Activated naive CD4-positive, alpha-beta T cell treated with Interleukin-2 at 50 U/mL for 16 hours (primary cell): ENCODE data around the gene IDH3G.

ENCODE experiments used
- DNase-seq: peaks from one replicate; pipeline ENCODE4 v3.0.0-alpha.2; 2020

The IDH3G gene

DNA sequence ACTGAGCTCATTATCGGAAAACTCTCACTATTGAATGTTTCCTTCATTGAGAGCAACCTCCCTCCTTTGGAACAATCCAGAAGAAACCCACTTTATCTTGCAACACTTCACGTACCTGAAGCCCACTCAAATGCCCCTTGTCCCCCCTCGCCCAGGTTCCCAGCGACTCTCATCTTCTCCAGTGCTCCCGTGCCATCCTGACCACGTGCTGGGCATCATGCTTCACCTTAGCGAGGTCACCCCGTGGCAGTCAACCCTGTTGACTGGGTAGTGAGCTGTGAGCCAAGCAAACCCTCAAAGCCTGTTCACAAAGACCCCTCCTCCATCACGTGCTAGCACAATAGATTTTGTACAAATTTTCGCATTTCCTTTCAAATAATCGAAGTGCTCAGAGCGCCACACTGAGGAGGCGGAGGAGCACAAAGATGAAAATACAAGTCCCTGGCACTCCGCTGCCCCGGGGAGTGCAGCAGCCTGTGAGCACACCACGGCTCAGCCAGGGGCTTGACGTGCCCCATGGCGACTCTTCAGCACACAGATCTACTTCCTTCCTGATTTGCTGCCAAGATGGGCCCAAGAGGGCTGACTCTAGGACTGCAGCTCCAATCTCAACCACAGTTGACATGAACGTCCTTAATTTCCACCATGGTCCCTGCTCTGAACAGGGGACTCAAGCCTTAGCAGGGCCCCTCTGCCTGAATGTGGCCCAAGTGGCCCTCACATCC is 20.6 kb upstream of the IDH3G start:
- DNase-seq, result no peak

DNA sequence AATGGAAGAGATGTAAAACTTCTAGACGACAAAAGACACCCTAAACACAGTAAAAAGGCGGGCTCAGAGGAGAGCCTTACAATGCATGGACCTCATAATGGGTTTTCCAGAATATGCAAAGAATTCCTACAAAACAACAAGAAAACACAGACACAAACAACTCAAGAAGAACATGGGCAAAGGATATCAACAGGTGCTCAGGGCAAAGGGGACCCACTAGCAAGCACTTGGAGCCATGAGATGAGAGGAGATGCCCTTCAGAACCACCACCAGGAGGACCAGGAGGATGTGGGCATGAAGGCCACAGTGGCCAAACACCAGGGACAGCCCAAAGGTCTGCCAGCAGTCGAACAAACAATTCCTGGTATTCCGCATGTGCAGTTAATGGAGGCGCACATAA is 19.0 kb upstream of the IDH3G start:
- DNase-seq, result no peak

DNA sequence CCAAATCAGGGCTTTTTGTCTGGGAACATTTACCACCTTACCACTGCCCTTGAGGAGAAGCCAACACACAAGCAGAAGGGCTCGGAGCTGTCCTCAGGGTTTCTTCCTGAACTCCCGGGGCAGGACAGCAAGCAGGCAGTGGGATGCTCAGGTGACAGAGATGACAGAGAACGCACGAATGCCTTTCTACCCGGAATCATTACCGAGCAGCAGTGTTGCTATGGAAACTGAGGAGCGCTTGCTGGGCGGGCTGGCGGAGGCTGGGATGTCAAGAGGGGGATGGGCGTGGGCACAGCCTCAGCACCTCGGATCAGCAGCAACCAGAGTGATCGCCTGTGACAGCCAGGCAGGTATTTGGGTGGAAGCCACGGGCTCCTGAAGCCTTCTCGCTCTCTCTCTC is 18.0 kb upstream of the IDH3G start:
- no peak for DNase-seq

DNA sequence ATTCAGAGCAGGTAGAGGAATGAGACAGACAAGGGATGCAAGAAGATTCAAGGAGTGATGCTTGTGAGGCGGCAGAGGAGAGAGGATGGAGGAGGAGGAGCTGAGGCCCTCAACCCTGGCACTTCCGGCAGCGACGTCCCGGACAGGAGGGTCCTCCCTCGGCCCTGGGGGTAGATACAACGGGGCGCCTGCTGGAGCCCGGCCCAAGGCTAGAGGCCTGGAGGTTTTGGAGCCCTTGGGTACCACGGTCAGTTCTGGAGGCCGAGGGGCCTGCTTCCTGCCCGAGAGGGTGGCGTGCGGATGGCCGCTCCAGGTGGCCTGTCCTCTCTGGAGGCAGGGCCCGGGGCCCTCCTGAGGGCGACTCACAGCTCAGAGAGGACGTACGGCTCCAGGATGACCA is 13.8 kb upstream of the IDH3G start:
- no peak for DNase-seq

DNA sequence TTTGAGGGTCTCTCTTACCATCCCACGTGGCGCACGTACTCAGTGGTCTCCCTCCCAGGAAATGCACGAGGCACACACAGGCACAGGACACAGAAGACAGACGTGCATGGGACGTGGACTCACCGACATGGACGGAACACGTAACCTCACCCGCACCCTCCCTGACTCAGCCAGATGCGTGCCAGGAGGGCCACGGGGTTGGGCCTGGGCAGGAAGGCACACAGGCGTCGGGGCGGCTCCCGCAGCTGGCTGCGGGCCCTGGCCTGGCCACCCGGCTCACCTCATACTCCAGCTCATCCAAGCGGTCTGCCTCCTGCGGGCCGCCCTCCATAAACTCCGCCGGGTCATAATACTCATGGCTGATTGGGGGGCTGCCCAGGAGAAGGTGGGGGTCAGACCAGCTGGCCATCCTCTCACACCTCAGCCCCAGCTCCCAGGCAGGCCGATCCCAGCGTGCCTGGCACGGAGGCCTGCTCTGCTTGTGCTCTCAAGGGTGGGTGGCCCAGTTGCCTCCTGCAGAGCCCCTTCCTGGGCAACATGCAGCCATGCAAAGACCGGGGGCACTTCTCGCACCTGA is 12.9 kb upstream of the IDH3G start:
- DNase-seq, result no peak

DNA sequence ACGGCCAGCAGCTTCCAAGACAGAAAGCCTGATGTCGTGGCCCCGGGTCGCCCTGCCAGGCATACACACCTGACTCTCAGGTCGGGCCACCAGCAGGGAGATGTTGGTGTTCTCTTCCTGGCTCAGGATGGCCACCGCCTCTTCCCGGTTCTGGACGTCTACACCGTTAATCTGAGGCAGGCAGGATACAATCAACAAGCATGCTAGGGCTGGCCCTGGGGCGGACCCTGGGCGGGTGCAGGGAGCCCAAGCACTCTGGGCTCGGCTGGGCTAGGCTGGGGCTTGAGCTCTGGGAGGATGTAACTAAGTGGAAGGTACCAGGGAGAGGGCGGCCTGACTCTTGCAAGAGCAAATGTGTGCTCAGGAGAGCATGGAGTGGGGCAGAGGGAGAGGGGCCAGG is 11.3 kb upstream of the IDH3G start:
- DNase-seq, result no peak

DNA sequence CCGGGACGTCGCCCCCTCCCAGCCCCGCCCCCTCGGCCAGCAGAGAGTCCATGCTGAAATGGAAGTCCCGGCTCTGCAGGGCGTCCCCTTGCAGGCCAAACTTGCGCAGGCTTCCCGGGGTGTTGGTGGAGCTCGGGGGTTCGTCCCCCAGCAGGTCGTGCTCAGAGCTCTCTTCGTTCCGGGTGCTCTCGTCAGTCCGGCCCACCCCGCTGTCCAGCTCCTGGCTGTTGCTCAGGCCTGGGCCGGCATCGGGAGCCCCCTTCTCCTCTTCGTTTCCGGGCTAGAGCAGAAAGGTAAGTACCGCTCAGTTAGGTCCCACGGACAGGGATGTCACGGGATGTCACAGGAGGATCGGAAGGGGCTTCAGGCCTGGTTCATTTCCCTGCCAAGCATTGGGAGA is 10.4 kb upstream of the IDH3G start:
- no peak for DNase-seq

DNA sequence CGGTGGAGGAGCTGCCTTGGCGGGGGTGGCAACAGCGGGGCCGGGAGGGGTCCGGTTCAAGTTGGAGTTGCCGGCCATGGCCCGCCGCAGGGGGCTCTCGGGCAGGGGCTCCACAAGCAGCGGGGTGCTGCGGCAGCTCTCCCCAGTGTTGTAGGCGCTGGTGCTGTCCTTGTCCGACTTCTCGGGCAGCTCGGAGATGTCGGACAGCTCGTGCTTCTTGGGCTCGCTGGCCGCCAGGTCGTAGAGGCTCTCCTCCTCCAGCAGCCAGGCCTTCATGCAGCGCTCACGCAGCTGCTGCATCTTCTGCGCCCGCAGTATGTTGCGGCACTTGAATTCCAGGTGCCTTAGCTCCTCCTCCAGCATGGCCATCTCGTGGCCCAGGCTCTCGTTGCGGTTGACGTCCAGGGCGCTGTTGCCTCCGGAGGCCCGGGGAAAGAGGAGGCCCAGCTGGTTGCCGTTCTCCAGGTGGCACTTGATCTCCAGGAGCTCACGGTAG is 10.0 kb upstream of the IDH3G start:
- DNase-seq, result no peak

DNA sequence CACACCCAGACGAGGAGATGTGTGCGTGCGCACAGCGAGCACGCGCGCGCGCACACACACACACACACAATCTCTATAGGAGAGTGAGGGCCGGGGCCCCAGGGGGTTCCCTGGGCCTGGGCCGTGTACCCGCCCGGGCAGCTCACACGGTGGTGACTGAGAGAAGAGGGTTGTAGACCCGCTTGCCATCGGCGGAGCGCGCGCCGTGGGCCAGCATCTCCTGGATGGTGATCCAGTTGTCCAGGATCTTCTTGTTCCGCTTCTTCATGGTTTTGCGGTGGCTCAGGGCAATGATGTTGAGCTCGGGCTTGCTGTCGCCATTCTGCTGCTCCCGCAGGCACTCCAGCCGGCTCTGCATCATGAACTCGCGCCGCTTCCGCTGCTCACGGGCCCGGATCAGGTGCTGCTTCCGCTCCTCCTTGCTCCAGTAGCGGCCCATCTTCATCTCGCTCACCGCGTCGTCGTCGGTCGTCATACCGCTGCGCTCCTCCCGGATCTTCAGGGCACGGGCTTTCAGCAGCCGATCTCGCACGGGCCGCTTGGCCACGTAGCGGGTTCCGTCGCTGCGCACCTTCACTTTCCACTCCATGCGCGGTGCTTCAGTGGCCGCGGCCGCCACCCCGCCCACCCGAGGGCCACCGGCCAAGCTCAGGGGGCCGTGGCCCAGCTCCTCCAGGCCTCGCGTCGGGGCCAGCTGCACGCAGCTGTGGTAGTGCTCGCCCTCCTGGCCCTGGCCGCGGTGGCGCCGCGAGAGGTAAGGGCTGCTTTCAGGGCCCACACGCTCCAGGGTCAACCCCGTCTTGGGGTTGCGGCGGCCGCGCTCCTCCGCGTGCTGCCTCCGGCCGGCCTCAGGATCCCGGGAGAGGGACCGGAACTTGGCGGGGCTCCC is 9.3 kb upstream of the IDH3G start:
- DNase-seq, result no peak

DNA sequence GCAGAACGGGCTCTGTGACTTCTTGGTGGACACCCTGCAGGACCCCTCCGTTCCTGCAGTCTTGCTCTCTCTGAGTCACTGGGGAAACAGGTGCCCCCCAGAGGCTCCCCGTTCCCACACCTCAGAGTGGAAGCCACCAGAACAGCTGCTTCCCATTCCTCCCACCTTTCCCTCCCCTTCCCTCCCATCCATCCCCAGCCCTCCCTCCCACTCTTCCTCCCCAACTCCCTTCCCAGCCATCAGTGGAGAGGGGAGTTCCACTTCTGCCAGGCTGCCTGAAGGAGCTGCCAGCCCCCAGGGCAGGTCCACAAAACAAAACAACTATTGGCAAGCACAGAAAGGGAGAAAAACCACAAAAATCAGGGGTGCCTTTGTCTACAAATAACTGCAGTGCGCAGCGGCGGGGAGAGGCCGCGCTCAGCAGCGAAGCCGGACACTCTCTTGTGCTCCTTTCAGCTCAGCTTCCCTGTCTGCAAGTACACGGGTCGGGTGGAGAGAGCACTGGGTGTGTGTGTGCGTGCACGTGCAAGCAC is 8.4 kb upstream of the IDH3G start:
- no peak for DNase-seq

DNA sequence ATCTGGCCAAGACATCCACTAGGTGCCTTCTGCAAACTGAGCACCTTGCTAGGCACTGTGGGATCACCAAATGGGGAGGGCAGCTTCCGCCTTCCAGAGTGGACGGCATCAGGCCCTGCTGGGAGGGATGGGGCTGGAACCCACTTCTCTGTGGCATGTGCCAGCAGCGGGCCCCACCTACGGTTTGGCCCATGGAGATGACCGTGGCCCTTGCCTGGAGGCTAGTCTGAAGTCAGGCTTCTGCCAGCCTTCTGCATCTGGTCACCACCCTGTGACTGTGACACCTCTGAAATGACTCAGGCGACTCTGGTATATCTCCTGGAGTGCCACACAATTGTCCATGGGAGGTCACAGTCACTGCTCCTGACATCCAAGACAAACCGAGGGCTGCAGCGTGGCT is 7.5 kb upstream of the IDH3G start:
- no peak for DNase-seq

DNA sequence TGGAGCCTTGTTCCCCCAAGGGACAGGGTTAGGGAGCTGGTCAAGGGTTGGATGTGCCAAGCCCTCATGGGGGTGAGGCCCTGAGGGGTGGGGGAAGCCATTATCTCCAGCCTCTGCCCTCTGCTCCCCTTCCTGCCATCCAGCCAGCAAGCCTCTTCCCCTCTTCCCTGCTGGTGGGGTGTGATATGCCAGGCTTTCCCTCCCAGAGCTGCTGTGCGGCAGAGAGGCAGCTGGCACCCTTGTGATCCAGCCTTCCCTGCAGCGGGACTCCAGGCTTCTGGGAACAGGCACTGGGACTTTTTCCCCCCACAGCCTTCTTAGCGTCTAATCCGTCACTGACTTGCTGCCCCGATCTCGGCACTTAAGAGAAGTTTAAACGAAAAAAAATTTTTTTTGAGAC is 6.6 kb upstream of the IDH3G start:
- DNase-seq, result no peak

DNA sequence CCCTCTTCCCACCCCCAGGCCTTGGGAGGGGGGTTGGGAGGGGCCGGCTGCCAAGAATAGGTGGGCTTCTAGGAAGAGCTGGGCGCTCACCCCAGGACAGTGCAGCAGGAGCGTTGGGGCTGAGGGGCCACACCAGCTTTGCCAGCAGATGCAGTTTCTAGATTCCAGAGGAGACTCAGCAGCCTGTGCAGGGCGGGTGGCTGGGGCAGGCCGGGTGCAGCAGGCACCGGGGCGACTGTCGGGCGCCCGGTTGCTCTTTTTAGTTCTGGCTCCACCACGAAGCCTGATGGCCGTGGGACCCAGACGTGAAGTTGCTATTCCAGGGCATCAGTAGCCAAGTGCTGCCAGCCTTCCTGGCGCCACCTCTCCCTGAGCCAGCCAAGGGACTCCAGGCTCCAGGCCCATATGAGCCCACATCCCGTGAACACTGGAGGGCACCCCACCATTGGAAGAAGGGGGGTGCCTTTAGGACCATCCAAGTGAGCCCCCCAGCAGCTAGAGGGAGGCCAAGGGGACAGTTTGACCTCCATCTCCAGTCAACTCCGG is 6.1 kb upstream of the IDH3G start:
- DNase-seq, result no peak

DNA sequence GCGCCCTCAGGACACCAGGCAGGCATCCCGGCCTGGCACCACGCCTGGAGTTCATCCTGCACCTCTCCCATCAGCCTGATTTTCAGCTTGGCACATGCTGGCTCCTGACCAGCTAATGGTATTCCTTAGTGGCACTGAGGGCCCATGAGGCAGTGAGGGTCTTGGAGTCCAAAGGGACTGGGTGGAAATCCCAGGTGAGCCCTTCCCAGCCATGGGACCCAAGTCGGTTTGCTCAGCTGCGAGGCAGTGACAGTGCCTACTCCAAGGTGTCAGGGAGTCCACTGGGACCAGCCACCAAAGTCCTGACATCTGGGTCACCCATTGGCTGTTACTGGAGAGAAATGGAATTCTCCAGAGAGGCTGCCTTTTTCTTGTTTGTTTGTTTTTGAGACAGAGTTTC is 5.2 kb upstream of the IDH3G start:
- DNase-seq, result no peak

DNA sequence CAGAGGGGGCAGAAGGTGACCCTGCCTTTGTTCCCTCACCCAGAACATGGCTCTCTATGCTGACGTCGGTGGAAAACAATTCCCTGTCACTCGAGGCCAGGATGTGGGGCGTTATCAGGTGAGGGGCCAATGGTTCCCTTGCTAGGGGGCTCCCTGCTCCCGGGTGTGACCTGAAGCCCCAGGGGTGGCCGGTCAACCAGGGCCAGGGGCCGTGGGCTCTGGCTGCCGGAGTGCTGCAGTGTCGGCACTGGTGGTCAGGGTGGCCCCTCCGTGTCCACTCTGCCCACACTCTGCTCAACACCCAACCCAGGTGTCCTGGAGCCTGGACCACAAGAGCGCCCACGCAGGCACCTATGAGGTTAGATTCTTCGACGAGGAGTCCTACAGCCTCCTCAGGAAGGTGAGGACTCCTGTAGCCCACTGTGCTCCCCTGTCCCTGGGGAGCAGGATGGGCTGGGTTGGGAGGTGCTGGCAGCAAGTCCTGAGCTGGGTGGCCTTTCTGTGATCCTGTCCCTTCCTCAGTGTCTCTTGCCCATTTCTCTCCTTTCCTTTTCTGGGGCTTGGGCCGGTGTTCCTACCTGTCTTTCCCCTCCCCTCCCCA is 3.3 kb upstream of the IDH3G start:
- no peak for DNase-seq

DNA sequence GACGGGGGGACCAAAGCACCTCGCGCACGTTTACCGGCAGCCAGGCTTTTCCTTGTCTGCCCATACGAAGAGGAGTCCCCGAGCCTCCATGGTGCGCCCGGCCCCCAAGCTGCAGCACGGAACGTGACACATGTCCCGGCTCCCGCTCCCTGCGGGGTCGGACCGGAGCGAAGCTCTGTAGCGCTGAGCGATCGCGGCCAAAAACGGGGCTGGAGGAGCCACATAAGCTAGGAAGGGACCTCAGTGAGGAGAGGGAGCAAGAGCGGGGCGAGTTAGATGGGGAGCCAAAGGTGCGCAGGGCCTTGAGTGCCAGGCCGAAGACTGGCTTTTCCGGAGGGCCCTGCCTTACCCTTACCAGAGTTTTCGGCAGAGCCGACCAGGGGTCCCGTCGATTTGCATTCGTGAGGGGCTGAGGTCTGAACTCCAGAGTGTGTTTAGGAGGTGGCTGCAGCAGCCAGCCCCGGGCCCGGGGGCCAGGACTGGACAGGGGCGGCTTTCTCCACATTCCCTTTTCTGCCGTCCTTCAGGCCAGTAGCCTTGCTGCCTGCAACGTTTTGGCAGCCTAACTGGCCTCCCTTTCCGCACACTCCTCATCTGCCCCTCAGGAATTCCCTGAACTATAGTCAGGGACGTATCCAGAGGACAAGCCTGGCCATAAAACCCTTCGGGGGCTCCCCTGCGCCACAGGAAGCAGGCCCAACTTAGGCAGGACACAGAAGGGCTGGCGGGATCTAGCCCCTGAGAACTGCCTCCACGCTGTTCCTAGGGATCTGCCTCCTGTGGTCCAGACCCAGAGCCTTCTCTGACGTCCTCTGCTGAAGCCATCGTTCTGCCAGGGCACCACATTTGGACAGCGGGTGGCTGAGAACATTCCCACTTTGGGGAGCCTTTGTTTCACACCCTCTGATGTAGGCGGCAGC is 982 bp upstream of the IDH3G start:
- DNase-seq, result peak; percentile 28

DNA sequence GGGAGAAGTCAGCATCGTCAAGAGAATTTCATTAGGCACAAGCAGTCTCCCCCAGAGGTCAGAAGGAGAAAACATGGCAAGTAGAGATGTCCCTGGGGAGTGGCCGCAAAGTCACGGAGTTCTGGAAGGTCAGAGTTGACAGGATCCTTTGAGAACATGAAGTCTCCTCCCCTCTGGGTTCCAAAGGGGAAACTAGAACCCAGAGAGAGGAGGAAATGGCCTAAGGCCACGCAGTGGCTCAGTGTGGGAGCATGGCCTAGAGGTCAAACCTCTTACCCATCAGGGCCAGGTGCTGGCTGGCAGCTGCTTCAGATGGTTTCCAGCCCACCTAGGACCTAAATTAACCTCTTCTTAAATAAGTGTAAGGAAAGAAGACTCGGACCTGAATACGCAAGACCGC is 884 bp downstream of the IDH3G start:
- DNase-seq, result no peak

DNA sequence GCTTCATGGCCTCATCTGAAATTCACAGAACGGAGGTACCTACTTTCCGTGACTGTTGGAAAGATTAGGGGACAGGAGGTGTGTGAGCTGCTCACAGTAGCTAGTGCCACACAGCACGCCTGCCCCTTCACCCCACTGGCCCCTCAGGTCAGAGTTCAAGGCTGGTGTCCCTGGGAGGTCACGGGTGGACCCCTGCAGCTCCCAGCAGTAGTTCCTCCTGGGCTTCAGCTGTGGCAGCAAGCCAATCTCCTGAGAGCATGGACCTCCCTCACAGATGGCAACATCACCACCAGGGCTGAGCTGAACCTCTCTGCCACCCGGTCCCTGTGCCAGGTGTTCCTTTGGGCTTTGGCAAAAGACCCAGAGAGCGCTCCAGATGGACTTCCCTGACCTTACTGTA is 1.8 kb downstream of the IDH3G start:
- DNase-seq, result no peak

DNA sequence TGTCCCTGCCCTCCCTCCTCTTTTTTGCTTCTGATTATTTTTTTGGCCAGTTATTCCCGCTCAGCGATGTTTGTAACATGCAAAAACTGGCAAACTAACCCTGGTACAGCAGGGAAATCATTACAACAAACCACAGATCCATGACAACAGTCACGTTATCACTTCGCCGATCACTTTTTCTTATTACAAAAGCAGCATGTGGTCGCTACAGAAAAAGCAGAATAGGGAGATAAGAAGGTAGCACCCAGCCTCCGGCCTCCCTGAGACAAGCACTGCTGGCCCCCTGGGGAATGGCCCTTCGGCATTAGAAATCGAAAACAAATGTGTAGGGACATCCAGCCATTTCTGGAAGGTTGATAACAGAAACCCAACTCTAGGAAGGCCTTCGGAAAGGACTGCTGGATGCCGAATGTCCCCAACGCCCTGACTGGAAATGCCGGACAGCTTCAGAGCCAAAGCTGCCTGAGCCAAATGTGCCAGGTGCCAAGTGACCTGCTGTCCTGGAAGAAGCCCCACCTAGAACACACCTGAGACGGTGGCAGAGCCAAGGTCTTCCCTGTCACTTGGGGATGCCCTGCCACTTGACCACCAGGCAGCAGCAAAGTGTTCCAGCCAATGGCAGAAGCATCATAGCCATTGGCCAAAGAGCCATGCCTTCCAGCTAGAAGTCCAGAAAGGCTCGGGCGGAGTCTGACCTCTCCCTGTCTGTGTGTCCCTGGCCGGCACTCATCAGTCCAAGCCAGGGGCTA is 2.9 kb downstream of the IDH3G start:
- no peak for DNase-seq

DNA sequence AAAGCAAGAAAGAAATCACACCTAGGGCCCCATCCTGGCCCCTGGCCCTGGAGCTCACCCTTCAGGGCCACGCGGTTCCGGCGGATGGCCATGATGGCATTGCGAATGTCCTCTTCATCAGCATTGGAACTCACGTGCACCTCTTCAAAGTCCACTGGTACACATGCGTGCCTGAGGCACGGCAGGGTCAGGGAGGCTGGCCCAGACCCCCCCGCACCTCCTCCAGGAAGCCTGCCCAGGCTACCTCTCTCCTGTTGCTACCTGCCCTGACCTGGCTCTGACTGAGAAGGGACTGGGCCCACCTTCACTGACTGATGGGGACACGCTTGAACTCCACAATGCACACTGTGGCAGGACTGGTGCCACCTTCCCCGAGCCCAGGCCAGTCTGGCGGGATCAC is 4.5 kb downstream of the IDH3G start:
- DNase-seq, result no peak

DNA sequence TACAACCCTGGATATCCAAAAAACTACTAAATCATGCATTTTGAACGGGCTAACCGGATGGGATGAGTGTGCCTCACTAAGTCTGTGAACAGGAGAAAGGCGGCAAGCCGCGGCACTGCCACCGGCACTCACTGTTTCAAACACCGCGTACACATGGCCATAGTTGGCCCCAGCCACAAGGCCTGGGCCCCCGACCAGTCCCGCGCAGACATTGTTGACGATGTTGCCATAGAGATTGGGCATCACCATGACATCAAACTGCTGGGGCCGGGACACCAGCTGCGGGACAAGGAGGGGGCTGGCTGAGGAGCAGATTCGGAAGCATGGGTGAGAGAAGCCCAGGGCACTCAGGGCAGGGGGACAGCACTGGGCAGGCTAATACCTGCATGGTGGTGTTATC is 7.5 kb downstream of the IDH3G start:
- no peak for DNase-seq
